ENCODE data around the gene SPESP1. TPM values are rescaled to one million over a fixed set of nuclear protein-coding genes. Genes with fewer than 3 reads are reported as not detected.
"Not testable (repeated sequence)": the region's sequence is repeated elsewhere in the genome, so short reads cannot be mapped to it uniquely, and the experiment has no call there.

The SPESP1 gene
- total RNA-seq, 1 experiment from 2014 or later, result 17.6 TPM

GRCh38 chr15:68957696-68958095, 27.4 kb downstream of the SPESP1 start:
- BruUV-seq (replicated peaks), result no TSS peak
- no peak overlapping the region for H3K27ac Mint-ChIP-seq (ENCODE audit: low read depth, unreplicated experiment)
- ChIA-PET POLR2A (no interaction called here), CTCF (no interaction called here)
- H3K4me1 Mint-ChIP-seq (ENCODE audit: insufficient read depth, unreplicated experiment), result no peaks in the 10 kb centered on the region
- intact Hi-C loops (cut with micrococcal nuclease), result no loop called here
- no peaks in the 10 kb centered on the region for H3K36me3 Mint-ChIP-seq (ENCODE audit: insufficient read depth, unreplicated experiment)
- H3K9me3 Mint-ChIP-seq (ENCODE audit: unreplicated experiment), result peaks cover 5% of the 10 kb centered on the region
- no peak for TF ChIP-seq CTCF (IDR thresholded peaks at IDR 0.05; ENCODE audit: unreplicated experiment)
- no peaks in the 10 kb centered on the region for H3K27me3 Mint-ChIP-seq (ENCODE audit: insufficient read depth, unreplicated experiment)
- no peak for DNase-seq (ENCODE audit: unreplicated experiment)
- H3K4me3 Mint-ChIP-seq (ENCODE audit: unreplicated experiment), result no peak overlapping the region

GRCh38 chr15:68958597-68958996, 28.3 kb downstream of the SPESP1 start:
- no peak for TF ChIP-seq CTCF (IDR thresholded peaks at IDR 0.05; ENCODE audit: unreplicated experiment)
- no TSS peak for BruUV-seq (replicated peaks)
- Mint-ChIP-seq H3K36me3 (ENCODE audit: insufficient read depth, unreplicated experiment) (no peaks in the 10 kb centered on the region), H3K27me3 (ENCODE audit: insufficient read depth, unreplicated experiment) (no peaks in the 10 kb centered on the region), H3K9me3 (ENCODE audit: unreplicated experiment) (peaks cover 5% of the 10 kb centered on the region), H3K4me3 (ENCODE audit: unreplicated experiment) (no peak overlapping the region), H3K27ac (ENCODE audit: low read depth, unreplicated experiment) (no peak overlapping the region), H3K4me1 (ENCODE audit: insufficient read depth, unreplicated experiment) (no peaks in the 10 kb centered on the region)
- no peak for DNase-seq (ENCODE audit: unreplicated experiment)
- POLR2A ChIA-PET, result interaction anchor here (0.7 kb wide), 1 partner anchor 34 kb away, joined by 3 read pairs; no protein-coding TSS in a partner anchor
- CTCF ChIA-PET, result interaction anchor here (0.9 kb wide), 1 partner anchor 34 kb away, joined by 3 read pairs; no protein-coding TSS in a partner anchor
- intact Hi-C loops (cut with micrococcal nuclease), result no loop called here

GRCh38 chr15:68962465-68962864, 32.1 kb downstream of the SPESP1 start:
- no peak for DNase-seq (ENCODE audit: unreplicated experiment)
- ChIA-PET CTCF (no interaction called here), POLR2A (no interaction called here)
- no peaks in the 10 kb centered on the region for H3K36me3 Mint-ChIP-seq (ENCODE audit: insufficient read depth, unreplicated experiment)
- no peaks in the 10 kb centered on the region for H3K4me1 Mint-ChIP-seq (ENCODE audit: insufficient read depth, unreplicated experiment)
- no peak overlapping the region for H3K4me3 Mint-ChIP-seq (ENCODE audit: unreplicated experiment)
- no peak overlapping the region for H3K27ac Mint-ChIP-seq (ENCODE audit: low read depth, unreplicated experiment)
- H3K9me3 Mint-ChIP-seq (ENCODE audit: unreplicated experiment), result peaks cover 5% of the 10 kb centered on the region
- no peaks in the 10 kb centered on the region for H3K27me3 Mint-ChIP-seq (ENCODE audit: insufficient read depth, unreplicated experiment)
- TF ChIP-seq CTCF (IDR thresholded peaks at IDR 0.05; ENCODE audit: unreplicated experiment), result no peak
- intact Hi-C loops (cut with micrococcal nuclease), result no loop called here
- BruUV-seq (replicated peaks), result no TSS peak

GRCh38 chr15:68963719-68964118, 33.4 kb downstream of the SPESP1 start:
- H3K9me3 Mint-ChIP-seq (ENCODE audit: unreplicated experiment); H3K27me3 Mint-ChIP-seq (ENCODE audit: insufficient read depth, unreplicated experiment); H3K4me3 Mint-ChIP-seq (ENCODE audit: unreplicated experiment); H3K4me1 Mint-ChIP-seq (ENCODE audit: insufficient read depth, unreplicated experiment); POLR2A ChIA-PET; DNase-seq (ENCODE audit: unreplicated experiment); BruUV-seq (replicated peaks); intact Hi-C loops (cut with micrococcal nuclease); H3K36me3 Mint-ChIP-seq (ENCODE audit: insufficient read depth, unreplicated experiment); CTCF ChIA-PET; H3K27ac Mint-ChIP-seq (ENCODE audit: low read depth, unreplicated experiment): not testable (repeated sequence)

GRCh38 chr15:68966996-68967395, 36.7 kb downstream of the SPESP1 start:
- POLR2A ChIA-PET, result interaction anchor here (0.6 kb wide), 1 partner anchor 772 kb away, joined by 5 read pairs; no protein-coding TSS in a partner anchor
- no peaks in the 10 kb centered on the region for H3K27me3 Mint-ChIP-seq (ENCODE audit: insufficient read depth, unreplicated experiment)

More at GRCh38 chr15:68966996-68967395, 36.7 kb downstream of the SPESP1 start:
- intact Hi-C loops (cut with micrococcal nuclease), result no loop called here
- peaks cover 17% of the 10 kb centered on the region for H3K9me3 Mint-ChIP-seq (ENCODE audit: unreplicated experiment)
- CTCF ChIA-PET, result no interaction called here
- no peak overlapping the region for H3K4me3 Mint-ChIP-seq (ENCODE audit: unreplicated experiment)
- no peaks in the 10 kb centered on the region for H3K4me1 Mint-ChIP-seq (ENCODE audit: insufficient read depth, unreplicated experiment)
- H3K27ac Mint-ChIP-seq (ENCODE audit: low read depth, unreplicated experiment), result no peak overlapping the region
- no peaks in the 10 kb centered on the region for H3K36me3 Mint-ChIP-seq (ENCODE audit: insufficient read depth, unreplicated experiment)
- no peak for DNase-seq (ENCODE audit: unreplicated experiment)
- TF ChIP-seq CTCF (IDR thresholded peaks at IDR 0.05; ENCODE audit: unreplicated experiment), result no peak
- no TSS peak for BruUV-seq (replicated peaks)
